Stimulated activated naive CD8-positive, alpha-beta T cell treated with anti-CD3 and anti-CD28 coated beads, Interleukin-15, Interleukin-2, amounts not matched to agents 100 ng/mL and 50 ng/mL, for 24 hours (primary cell): Measurements from ENCODE around the gene ANO3.

Experiments
- H3K27ac Mint-ChIP-seq: one replicate; pipeline ENCODE4 v1.8.0; 2021; ENCODE audit warnings: mild to moderate bottlenecking, mixed read lengths
- H3K27me3 Mint-ChIP-seq: one replicate; pipeline ENCODE4 v1.8.0; 2021; ENCODE audit warnings: mixed read lengths
- H3K36me3 Mint-ChIP-seq: one replicate; pipeline ENCODE4 v1.8.0; 2021; ENCODE audit warnings: low read depth, mixed read lengths
- H3K4me1 Mint-ChIP-seq: one replicate; pipeline ENCODE4 v1.8.0; 2021; ENCODE audit warnings: low read depth, mixed read lengths
- H3K4me3 Mint-ChIP-seq: one replicate; pipeline ENCODE4 v1.8.0; 2021; ENCODE audit warnings: mild to moderate bottlenecking, mixed read lengths
- H3K9me3 Mint-ChIP-seq: one replicate; pipeline ENCODE4 v1.8.0; 2021; ENCODE audit warnings: mixed read lengths

The ANO3 gene

GRCh38 chr11:26330262-26330661 lies 1.7 kb upstream of the ANO3 start:
- peaks cover 5% of the 10 kb centered on the region for H3K9me3 Mint-ChIP-seq
- no peaks in the 10 kb centered on the region for H3K4me1 Mint-ChIP-seq
- no peak overlapping the region for H3K27ac Mint-ChIP-seq
- no peaks in the 10 kb centered on the region for H3K36me3 Mint-ChIP-seq
- no peak overlapping the region for H3K4me3 Mint-ChIP-seq
- peaks cover 33% of the 10 kb centered on the region for H3K27me3 Mint-ChIP-seq

GRCh38 chr11:26332572-26332915 lies 614 bp downstream of the ANO3 start:
- no peaks in the 10 kb centered on the region for H3K4me1 Mint-ChIP-seq
- no peaks in the 10 kb centered on the region for H3K36me3 Mint-ChIP-seq
- H3K9me3 Mint-ChIP-seq: peaks cover 5% of the 10 kb centered on the region
- peaks cover 33% of the 10 kb centered on the region for H3K27me3 Mint-ChIP-seq
- H3K4me3 Mint-ChIP-seq: no peak overlapping the region
- H3K27ac Mint-ChIP-seq: no peak overlapping the region

- peaks cover 33% of the 10 kb centered on the region for H3K27me3 Mint-ChIP-seq
- no peaks in the 10 kb centered on the region for H3K4me1 Mint-ChIP-seq
- H3K9me3 Mint-ChIP-seq: peaks cover 5% of the 10 kb centered on the region
- H3K4me3 Mint-ChIP-seq: no peak overlapping the region
- H3K27ac Mint-ChIP-seq: no peak overlapping the region
- no peaks in the 10 kb centered on the region for H3K36me3 Mint-ChIP-seq
These were observed 2.0 kb downstream of the ANO3 start for GRCh38 chr11:26333906-26334305.

GRCh38 chr11:26335903-26336302 lies 4.0 kb downstream of the ANO3 start:
- no peak overlapping the region for H3K4me3 Mint-ChIP-seq
- no peaks in the 10 kb centered on the region for H3K36me3 Mint-ChIP-seq
- H3K9me3 Mint-ChIP-seq: peaks cover 3% of the 10 kb centered on the region
- peaks cover 22% of the 10 kb centered on the region for H3K27me3 Mint-ChIP-seq
- no peaks in the 10 kb centered on the region for H3K4me1 Mint-ChIP-seq
- no peak overlapping the region for H3K27ac Mint-ChIP-seq

GRCh38 chr11:26344647-26345046 lies 12.7 kb downstream of the ANO3 start:
- Mint-ChIP-seq H3K4me3 (no peak overlapping the region), H3K36me3 (no peaks in the 10 kb centered on the region), H3K27me3 (no peaks in the 10 kb centered on the region), H3K4me1 (no peaks in the 10 kb centered on the region), H3K27ac (no peak overlapping the region), H3K9me3 (peaks cover under 1% of the 10 kb centered on the region)

- Mint-ChIP-seq H3K27me3 (no peaks in the 10 kb centered on the region), H3K4me3 (no peak overlapping the region), H3K9me3 (no peaks in the 10 kb centered on the region), H3K27ac (no peak overlapping the region), H3K4me1 (no peaks in the 10 kb centered on the region), H3K36me3 (no peaks in the 10 kb centered on the region)
These were observed 16.8 kb downstream of the ANO3 start for GRCh38 chr11:26348776-26349175.

GRCh38 chr11:26350002-26350401 lies 18.1 kb downstream of the ANO3 start:
- no peaks in the 10 kb centered on the region for H3K4me1 Mint-ChIP-seq
- H3K27me3 Mint-ChIP-seq: no peaks in the 10 kb centered on the region
- no peaks in the 10 kb centered on the region for H3K9me3 Mint-ChIP-seq
- H3K27ac Mint-ChIP-seq: no peak overlapping the region
- no peak overlapping the region for H3K4me3 Mint-ChIP-seq
- no peaks in the 10 kb centered on the region for H3K36me3 Mint-ChIP-seq

- H3K9me3 Mint-ChIP-seq: no peaks in the 10 kb centered on the region
- H3K27me3 Mint-ChIP-seq: no peaks in the 10 kb centered on the region
- no peak overlapping the region for H3K4me3 Mint-ChIP-seq
- H3K4me1 Mint-ChIP-seq: no peaks in the 10 kb centered on the region
- no peak overlapping the region for H3K27ac Mint-ChIP-seq
- H3K36me3 Mint-ChIP-seq: no peaks in the 10 kb centered on the region
These were observed 21.1 kb downstream of the ANO3 start for GRCh38 chr11:26353010-26353409.

- H3K36me3 Mint-ChIP-seq: no peaks in the 10 kb centered on the region
These were observed 27.1 kb downstream of the ANO3 start for GRCh38 chr11:26359055-26359454.

GRCh38 chr11:26365284-26365683 lies 33.4 kb downstream of the ANO3 start:
- no peaks in the 10 kb centered on the region for H3K27me3 Mint-ChIP-seq
- H3K9me3 Mint-ChIP-seq: peaks cover 2% of the 10 kb centered on the region

More at GRCh38 chr11:26359055-26359454, 27.1 kb downstream of the ANO3 start:
- peaks cover 8% of the 10 kb centered on the region for H3K9me3 Mint-ChIP-seq
- no peak overlapping the region for H3K27ac Mint-ChIP-seq
- no peak overlapping the region for H3K4me3 Mint-ChIP-seq
- no peaks in the 10 kb centered on the region for H3K27me3 Mint-ChIP-seq
- no peaks in the 10 kb centered on the region for H3K4me1 Mint-ChIP-seq

GRCh38 chr11:26377619-26378018 lies 45.7 kb downstream of the ANO3 start:
- no peaks in the 10 kb centered on the region for H3K36me3 Mint-ChIP-seq

More at GRCh38 chr11:26365284-26365683, 33.4 kb downstream of the ANO3 start:
- Mint-ChIP-seq H3K4me1 (no peaks in the 10 kb centered on the region), H3K36me3 (no peaks in the 10 kb centered on the region), H3K4me3 (no peak overlapping the region), H3K27ac (no peak overlapping the region)

GRCh38 chr11:26399336-26399735 lies 67.4 kb downstream of the ANO3 start:
- Mint-ChIP-seq H3K4me3 (no peak overlapping the region), H3K27me3 (no peaks in the 10 kb centered on the region), H3K36me3 (no peaks in the 10 kb centered on the region), H3K4me1 (no peaks in the 10 kb centered on the region), H3K27ac (no peak overlapping the region), H3K9me3 (peaks cover 8% of the 10 kb centered on the region)

More at GRCh38 chr11:26377619-26378018, 45.7 kb downstream of the ANO3 start:
- H3K4me3 Mint-ChIP-seq: no peak overlapping the region
- peaks cover 15% of the 10 kb centered on the region for H3K9me3 Mint-ChIP-seq
- H3K27me3 Mint-ChIP-seq: no peaks in the 10 kb centered on the region
- no peaks in the 10 kb centered on the region for H3K4me1 Mint-ChIP-seq
- H3K27ac Mint-ChIP-seq: no peak overlapping the region

- Mint-ChIP-seq H3K4me3 (no peak overlapping the region), H3K27ac (no peak overlapping the region), H3K27me3 (no peaks in the 10 kb centered on the region), H3K36me3 (no peaks in the 10 kb centered on the region), H3K4me1 (no peaks in the 10 kb centered on the region), H3K9me3 (no peaks in the 10 kb centered on the region)
These were observed 78.9 kb downstream of the ANO3 start for GRCh38 chr11:26410706-26411366.

GRCh38 chr11:26412955-26413354 lies 81.0 kb downstream of the ANO3 start:
- H3K36me3 Mint-ChIP-seq: no peaks in the 10 kb centered on the region

GRCh38 chr11:26418386-26418912 lies 86.5 kb downstream of the ANO3 start:
- Mint-ChIP-seq H3K4me3 (no peak overlapping the region), H3K27me3 (no peaks in the 10 kb centered on the region), H3K4me1 (no peaks in the 10 kb centered on the region), H3K27ac (no peak overlapping the region), H3K36me3 (no peaks in the 10 kb centered on the region), H3K9me3 (no peaks in the 10 kb centered on the region)

More at GRCh38 chr11:26412955-26413354, 81.0 kb downstream of the ANO3 start:
- no peaks in the 10 kb centered on the region for H3K27me3 Mint-ChIP-seq
- no peaks in the 10 kb centered on the region for H3K9me3 Mint-ChIP-seq
- H3K4me3 Mint-ChIP-seq: no peak overlapping the region
- no peaks in the 10 kb centered on the region for H3K4me1 Mint-ChIP-seq
- H3K27ac Mint-ChIP-seq: no peak overlapping the region

- no peak overlapping the region for H3K27ac Mint-ChIP-seq
- no peaks in the 10 kb centered on the region for H3K36me3 Mint-ChIP-seq
- H3K27me3 Mint-ChIP-seq: no peaks in the 10 kb centered on the region
- no peaks in the 10 kb centered on the region for H3K9me3 Mint-ChIP-seq
- H3K4me1 Mint-ChIP-seq: no peaks in the 10 kb centered on the region
- H3K4me3 Mint-ChIP-seq: no peak overlapping the region
These were observed 88.4 kb downstream of the ANO3 start for GRCh38 chr11:26420331-26420730.
